ENCODE measurements around the gene OXT.
"Not testable (repeated sequence)": the region's sequence is repeated elsewhere in the genome, so short reads cannot be mapped to it uniquely, and the experiment has no call there.

The OXT gene

GRCh38 chr20:3109350-3110302, 38.2 kb downstream of the OXT start:
- no peak overlapping the region for H3K9ac ChIP-seq (ENCODE audit: low read depth, low read length)
- H3K9me3 ChIP-seq (ENCODE audit: control insufficient read depth, insufficient read depth, low read length) = no peaks in the 10 kb centered on the region
- H3K4me3 ChIP-seq (ENCODE audit: low read depth, low read length) = no peak overlapping the region
- no peaks in the 10 kb centered on the region for H3K4me1 ChIP-seq (ENCODE audit: control insufficient read depth, insufficient read depth, low read length)
- H3K27me3 ChIP-seq (ENCODE audit: control insufficient read depth, insufficient read depth, low read length) = no peaks in the 10 kb centered on the region
- H3K36me3 ChIP-seq (ENCODE audit: control insufficient read depth, insufficient read depth, low read length) = no peaks in the 10 kb centered on the region

GRCh38 chr20:3111507-3111906, 40.1 kb downstream of the OXT start:
- Histone ChIP-seq H3K9ac (ENCODE audit: low read depth, low read length) (no peak overlapping the region), H3K36me3 (ENCODE audit: control insufficient read depth, insufficient read depth, low read length) (no peaks in the 10 kb centered on the region), H3K4me3 (ENCODE audit: low read depth, low read length) (no peak overlapping the region), H3K27me3 (ENCODE audit: control insufficient read depth, insufficient read depth, low read length) (no peaks in the 10 kb centered on the region), H3K4me1 (ENCODE audit: control insufficient read depth, insufficient read depth, low read length) (peaks cover 3% of the 10 kb centered on the region), H3K9me3 (ENCODE audit: control insufficient read depth, insufficient read depth, low read length) (no peaks in the 10 kb centered on the region)

- no peak overlapping the region for H3K9ac ChIP-seq (ENCODE audit: low read depth, low read length)
- peaks cover 3% of the 10 kb centered on the region for H3K4me1 ChIP-seq (ENCODE audit: control insufficient read depth, insufficient read depth, low read length)
Measured at GRCh38 chr20:3111995-3112394, 40.6 kb downstream of the OXT start.

GRCh38 chr20:3115190-3116107, 44.0 kb downstream of the OXT start:
- H3K4me1 ChIP-seq (ENCODE audit: control insufficient read depth, insufficient read depth, low read length) = peaks cover 3% of the 10 kb centered on the region
- H3K9me3 ChIP-seq (ENCODE audit: control insufficient read depth, insufficient read depth, low read length) = no peaks in the 10 kb centered on the region
- H3K4me3 ChIP-seq (ENCODE audit: low read depth, low read length) = no peak overlapping the region
- no peak overlapping the region for H3K9ac ChIP-seq (ENCODE audit: low read depth, low read length)
- H3K36me3 ChIP-seq (ENCODE audit: control insufficient read depth, insufficient read depth, low read length) = no peaks in the 10 kb centered on the region
- no peaks in the 10 kb centered on the region for H3K27me3 ChIP-seq (ENCODE audit: control insufficient read depth, insufficient read depth, low read length)

More at GRCh38 chr20:3111995-3112394, 40.6 kb downstream of the OXT start:
- H3K36me3 ChIP-seq (ENCODE audit: control insufficient read depth, insufficient read depth, low read length) = no peaks in the 10 kb centered on the region
- H3K9me3 ChIP-seq (ENCODE audit: control insufficient read depth, insufficient read depth, low read length) = no peaks in the 10 kb centered on the region
- H3K27me3 ChIP-seq (ENCODE audit: control insufficient read depth, insufficient read depth, low read length) = no peaks in the 10 kb centered on the region
- H3K4me3 ChIP-seq (ENCODE audit: low read depth, low read length) = no peak overlapping the region

GRCh38 chr20:3116341-3116740, 44.9 kb downstream of the OXT start:
- H3K27me3 ChIP-seq (ENCODE audit: control insufficient read depth, insufficient read depth, low read length) = no peaks in the 10 kb centered on the region
- H3K4me1 ChIP-seq (ENCODE audit: control insufficient read depth, insufficient read depth, low read length) = peaks cover 3% of the 10 kb centered on the region
- H3K9ac ChIP-seq (ENCODE audit: low read depth, low read length) = no peak overlapping the region
- no peak overlapping the region for H3K4me3 ChIP-seq (ENCODE audit: low read depth, low read length)
- H3K36me3 ChIP-seq (ENCODE audit: control insufficient read depth, insufficient read depth, low read length) = peaks cover 2% of the 10 kb centered on the region
- no peaks in the 10 kb centered on the region for H3K9me3 ChIP-seq (ENCODE audit: control insufficient read depth, insufficient read depth, low read length)

- not testable (repeated sequence) for H3K9ac ChIP-seq (ENCODE audit: low read depth, low read length)
Measured at GRCh38 chr20:3117839-3118379, 46.5 kb downstream of the OXT start.

GRCh38 chr20:3119044-3119443, 47.6 kb downstream of the OXT start:
- H3K4me1 ChIP-seq (ENCODE audit: control insufficient read depth, insufficient read depth, low read length) = peaks cover 3% of the 10 kb centered on the region
- H3K4me3 ChIP-seq (ENCODE audit: low read depth, low read length) = no peak overlapping the region
- H3K27me3 ChIP-seq (ENCODE audit: control insufficient read depth, insufficient read depth, low read length) = no peaks in the 10 kb centered on the region
- H3K9ac ChIP-seq (ENCODE audit: low read depth, low read length) = no peak overlapping the region
- peaks cover 12% of the 10 kb centered on the region for H3K36me3 ChIP-seq (ENCODE audit: control insufficient read depth, insufficient read depth, low read length)
- peaks cover 7% of the 10 kb centered on the region for H3K9me3 ChIP-seq (ENCODE audit: control insufficient read depth, insufficient read depth, low read length)

More at GRCh38 chr20:3117839-3118379, 46.5 kb downstream of the OXT start:
- not testable (repeated sequence) for H3K4me1 ChIP-seq (ENCODE audit: control insufficient read depth, insufficient read depth, low read length); H3K9me3 ChIP-seq (ENCODE audit: control insufficient read depth, insufficient read depth, low read length); H3K27me3 ChIP-seq (ENCODE audit: control insufficient read depth, insufficient read depth, low read length); H3K4me3 ChIP-seq (ENCODE audit: low read depth, low read length)
- peaks cover 12% of the 10 kb centered on the region for H3K36me3 ChIP-seq (ENCODE audit: control insufficient read depth, insufficient read depth, low read length)

- no peaks in the 10 kb centered on the region for H3K27me3 ChIP-seq (ENCODE audit: control insufficient read depth, insufficient read depth, low read length)
- H3K4me1 ChIP-seq (ENCODE audit: control insufficient read depth, insufficient read depth, low read length) = no peaks in the 10 kb centered on the region
- peaks cover 12% of the 10 kb centered on the region for H3K36me3 ChIP-seq (ENCODE audit: control insufficient read depth, insufficient read depth, low read length)
- peaks cover 7% of the 10 kb centered on the region for H3K9me3 ChIP-seq (ENCODE audit: control insufficient read depth, insufficient read depth, low read length)
- H3K9ac ChIP-seq (ENCODE audit: low read depth, low read length) = no peak overlapping the region
- no peak overlapping the region for H3K4me3 ChIP-seq (ENCODE audit: low read depth, low read length)
Measured at GRCh38 chr20:3121271-3121911, 50.0 kb downstream of the OXT start.

Measured in iPS-15b (cell line).